AG09319 (cell line): ENCODE data around the gene USP5.
"Not testable (repeated sequence)": the region's sequence is repeated elsewhere in the genome, so short reads cannot be mapped to it uniquely, and the experiment has no call there.

ENCODE experiments used
- DNase-seq: peaks from one replicate; pipeline ENCODE4 v3.0.0-alpha.2; 2010; ENCODE audit warnings: low read depth; ENCODE audit errors: extremely low read depth
- CTCF ChIP-seq: IDR thresholded peaks from 2 replicates; pipeline ENCODE4 v1.5.1; 2011; ENCODE audit warnings: low read depth, mild to moderate bottlenecking, inconsistent platforms, low read length, moderate library complexity

The USP5 gene

GRCh38 chr12:6867413-6868210 lies 15.7 kb downstream of the USP5 start, which contains the start of gene TPI1:
TPI1 (plus strand) TSS chr12:6867531; CDS start chr12:6867567, 36 bp downstream.
- TF ChIP-seq CTCF, result no peak
- peak; percentile 52 for DNase-seq

- TF ChIP-seq CTCF, result peak; percentile 31
- DNase-seq, result no peak
Measured at GRCh38 chr12:6868211-6869048, 16.5 kb downstream of the USP5 start.

GRCh38 chr12:6869049-6870021 lies 17.4 kb downstream of the USP5 start:
- DNase-seq, result peak; percentile 38
- peak; percentile 82 for TF ChIP-seq CTCF

- DNase-seq, result not testable (repeated sequence)
Measured at GRCh38 chr12:6870304-6870703, 18.4 kb downstream of the USP5 start.

GRCh38 chr12:6871052-6871957 lies 19.4 kb downstream of the USP5 start:
- TF ChIP-seq CTCF, result no peak
- DNase-seq, result no peak

- peak; percentile 98 for TF ChIP-seq CTCF
- no peak for DNase-seq
Measured at GRCh38 chr12:6872073-6873048, 20.4 kb downstream of the USP5 start.
